Purkinje cell (primary cell): ENCODE measurements around the gene AKAP8. TPM values are rescaled to one million over a fixed set of nuclear protein-coding genes. Genes with fewer than 3 reads are reported as not detected.

ENCODE experiments used
- polyA plus RNA-seq: library from polyadenylated mRNA; unstranded; fragments of >200 nt; fragmentation: Nextera tagmentation; gene quantifications from 2 replicates; pipeline ENCODE4 v1.2.1, GENCODE V29; 2014

AKAP8 gene
- polyA plus RNA-seq: 7.1 and 8.0 TPM in 2 replicates

GRCh38 chr19:15379083-15379998 is at the start of gene AKAP8:
AKAP8 (minus strand) TSS chr19:15379787; CDS start chr19:15379731, 56 bp downstream.

GRCh38 chr19:15418579-15419412 is 39.2 kb upstream of the AKAP8 start, which contains the start of gene AKAP8L:
AKAP8L (minus strand) TSS chr19:15418988; CDS start chr19:15418923, 65 bp downstream.

GRCh38 chr19:15332311-15332996 is 47.1 kb downstream of the AKAP8 start, which contains the start of gene BRD4:
BRD4 (minus strand) TSS chr19:15332539; CDS start chr19:15273099, 59,440 bp downstream.

Other genes with a start within 250 kb of the AKAP8 start
- gene NOTCH3, start 178.8 kb downstream of the AKAP8 start, polyA plus RNA-seq: 0.41 and 0.54 TPM in 2 replicates
- not detected in 2 replicates for gene EPHX3, start 147.3 kb downstream of the AKAP8 start, polyA plus RNA-seq
- 33.8 and 35.1 TPM in 2 replicates for gene BRD4, start 47.2 kb downstream of the AKAP8 start, polyA plus RNA-seq
- gene AKAP8L, start 39.2 kb upstream of the AKAP8 start, polyA plus RNA-seq: 4.2 and 14.3 TPM in 2 replicates
- 0.73 and 2.0 TPM in 2 replicates for gene WIZ, start 70.2 kb upstream of the AKAP8 start, polyA plus RNA-seq
- 1.2 TPM in 1 of 2 replicates, not detected in the other for gene RASAL3, start 84.8 kb upstream of the AKAP8 start, polyA plus RNA-seq
- gene PGLYRP2, start 99.7 kb upstream of the AKAP8 start, polyA plus RNA-seq: not detected in 2 replicates
- gene CYP4F22, start 128.7 kb upstream of the AKAP8 start, polyA plus RNA-seq: not detected in 2 replicates
- gene CYP4F8, start 235.4 kb upstream of the AKAP8 start, polyA plus RNA-seq: not detected in 2 replicates